GM12875 (cell line): ENCODE measurements around the gene ERICH2.

Source experiments
- H3K4me3 ChIP-seq: one replicate; pipeline ENCODE4 v1.5.1; 2011; ENCODE audit warnings: low read depth, low read length, control low read depth
- TF ChIP-seq, protein P1 (sequence below): IDR thresholded peaks from 2 replicates; pipeline ENCODE4 v1.5.1; 2011; ENCODE audit warnings: low read depth, mild to moderate bottlenecking, control low read depth, inconsistent platforms, low read length, moderate library complexity, borderline replicate concordance; ENCODE audit not compliant: insufficient read depth

ERICH2 gene

GRCh38 chr2:170822290-170823087 lies 52.3 kb downstream of the ERICH2 start:
- H3K4me3 ChIP-seq = no peak overlapping the region
- TF ChIP-seq, protein P1, sequence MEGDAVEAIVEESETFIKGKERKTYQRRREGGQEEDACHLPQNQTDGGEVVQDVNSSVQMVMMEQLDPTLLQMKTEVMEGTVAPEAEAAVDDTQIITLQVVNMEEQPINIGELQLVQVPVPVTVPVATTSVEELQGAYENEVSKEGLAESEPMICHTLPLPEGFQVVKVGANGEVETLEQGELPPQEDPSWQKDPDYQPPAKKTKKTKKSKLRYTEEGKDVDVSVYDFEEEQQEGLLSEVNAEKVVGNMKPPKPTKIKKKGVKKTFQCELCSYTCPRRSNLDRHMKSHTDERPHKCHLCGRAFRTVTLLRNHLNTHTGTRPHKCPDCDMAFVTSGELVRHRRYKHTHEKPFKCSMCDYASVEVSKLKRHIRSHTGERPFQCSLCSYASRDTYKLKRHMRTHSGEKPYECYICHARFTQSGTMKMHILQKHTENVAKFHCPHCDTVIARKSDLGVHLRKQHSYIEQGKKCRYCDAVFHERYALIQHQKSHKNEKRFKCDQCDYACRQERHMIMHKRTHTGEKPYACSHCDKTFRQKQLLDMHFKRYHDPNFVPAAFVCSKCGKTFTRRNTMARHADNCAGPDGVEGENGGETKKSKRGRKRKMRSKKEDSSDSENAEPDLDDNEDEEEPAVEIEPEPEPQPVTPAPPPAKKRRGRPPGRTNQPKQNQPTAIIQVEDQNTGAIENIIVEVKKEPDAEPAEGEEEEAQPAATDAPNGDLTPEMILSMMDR = peak; percentile 19; the same call in 1 of the 2 replicates

GRCh38 chr2:170823088-170823897 lies 53.1 kb downstream of the ERICH2 start:
- TF ChIP-seq, protein P1 = no peak
- no peak overlapping the region for H3K4me3 ChIP-seq

GRCh38 chr2:170823898-170824215 lies 53.7 kb downstream of the ERICH2 start:
- H3K4me3 ChIP-seq = no peak overlapping the region
- TF ChIP-seq, protein P1 = no peak

- no peak overlapping the region for H3K4me3 ChIP-seq
- TF ChIP-seq, protein P1 = no peak
These were observed 54.4 kb downstream of the ERICH2 start for GRCh38 chr2:170824526-170825015.

DNA sequence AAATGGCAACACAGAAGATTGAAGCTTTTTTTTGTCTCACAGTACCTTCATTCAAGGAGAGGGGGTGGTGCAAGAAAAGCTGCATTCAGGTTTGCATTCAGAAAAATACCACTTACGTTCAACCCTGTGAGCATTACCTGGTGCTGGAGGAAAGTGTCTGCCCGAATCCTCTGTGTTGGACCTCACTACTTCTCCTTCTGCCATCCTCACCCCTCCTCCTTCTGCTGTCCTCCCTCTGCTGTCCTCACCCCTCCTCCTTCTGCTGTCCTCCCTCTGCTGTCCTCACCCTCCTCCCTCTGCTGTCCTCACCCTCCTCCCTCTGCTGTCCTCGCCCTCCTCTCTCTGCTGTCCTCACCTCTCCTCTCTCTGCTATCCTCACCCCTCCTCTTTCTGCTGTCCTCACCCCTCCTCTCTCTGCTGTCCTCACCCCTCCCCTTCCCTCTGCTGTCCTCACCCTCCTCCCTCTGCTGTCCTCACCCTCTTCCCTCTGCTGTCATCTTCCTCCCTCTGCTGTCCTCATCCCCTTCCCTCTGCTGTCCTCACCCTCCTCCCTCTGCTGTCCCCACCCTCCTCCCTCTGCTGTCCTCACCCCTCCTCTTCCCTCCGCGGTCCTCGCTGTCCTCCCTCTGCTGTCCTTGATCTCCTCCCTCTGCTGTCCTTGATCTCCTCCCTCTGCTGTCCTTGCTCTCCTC lies 57.8 kb downstream of the ERICH2 start:
- H3K4me3 ChIP-seq = no peak overlapping the region
- TF ChIP-seq, protein P1 = no peak

- H3K4me3 ChIP-seq = no peak overlapping the region
- TF ChIP-seq, protein P1 = no peak
These were observed 58.3 kb downstream of the ERICH2 start for GRCh38 chr2:170828533-170828916.

DNA sequence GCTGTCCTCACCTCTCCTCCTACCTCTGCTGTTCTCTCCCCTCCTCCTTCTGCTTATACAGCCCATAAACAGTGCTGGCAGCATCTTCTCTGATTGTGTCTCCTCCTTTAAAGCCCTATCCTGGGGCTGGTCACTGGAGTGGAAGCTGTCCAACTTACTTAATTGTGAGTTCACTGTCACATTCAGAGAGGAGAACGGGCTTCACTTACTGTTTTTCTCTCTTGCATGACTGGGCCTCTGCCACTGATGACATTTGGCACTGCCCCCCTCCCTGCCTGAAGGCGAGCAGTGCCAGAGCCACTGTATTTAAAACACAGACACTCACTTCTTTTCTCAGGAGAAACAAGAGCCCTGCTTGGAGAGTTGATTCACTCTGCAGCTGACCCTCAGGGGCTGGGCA lies 58.9 kb downstream of the ERICH2 start:
- H3K4me3 ChIP-seq = no peak overlapping the region
- TF ChIP-seq, protein P1 = no peak
